Neuron (in vitro differentiated cells): ENCODE data around the gene EXOSC5.
A peak's percentile ranks its signal among the peaks of the same experiment; 100 is the strongest.
"Not testable (repeated sequence)": the region's sequence is repeated elsewhere in the genome, so short reads cannot be mapped to it uniquely, and the experiment has no call there.

ENCODE experiments used
- H2AFZ ChIP-seq: one replicate; pipeline ENCODE4 v1.6.1; 2013; ENCODE audit warnings: low read depth, mild to moderate bottlenecking, inconsistent platforms, low read length, moderate library complexity
- H3K27me3 ChIP-seq: one replicate; pipeline ENCODE4 v1.6.1; 2013; ENCODE audit warnings: low read length; ENCODE audit not compliant: insufficient read depth
- H3K36me3 ChIP-seq: one replicate; pipeline ENCODE4 v1.6.1; 2013; ENCODE audit warnings: low read length; ENCODE audit not compliant: insufficient read depth
- H3K4me1 ChIP-seq: one replicate; pipeline ENCODE4 v1.6.1; 2013; ENCODE audit warnings: low read length; ENCODE audit not compliant: insufficient read depth
- H3K4me3 ChIP-seq: 2 replicates; pipeline ENCODE4 v1.5.1; 2013; ENCODE audit warnings: mild to moderate bottlenecking, low read length, moderate library complexity
- H3K9me3 ChIP-seq: one replicate; pipeline ENCODE4 v1.6.1; 2013; ENCODE audit warnings: low read length

EXOSC5 gene

GRCh38 chr19:41352279-41352608 lies 44.9 kb downstream of the EXOSC5 start:
- H3K9me3 ChIP-seq = no peaks in the 10 kb centered on the region
- H2AFZ ChIP-seq = no peak overlapping the region
- peaks cover 20% of the 10 kb centered on the region for H3K27me3 ChIP-seq
- H3K4me3 ChIP-seq = peak overlapping the region; percentile 53
- H3K36me3 ChIP-seq = peaks cover 4% of the 10 kb centered on the region
- H3K4me1 ChIP-seq = peaks cover 24% of the 10 kb centered on the region

- peaks cover 20% of the 10 kb centered on the region for H3K27me3 ChIP-seq
These were observed 45.6 kb downstream of the EXOSC5 start for GRCh38 chr19:41351339-41352245.

GRCh38 chr19:41350735-41351338 lies 46.3 kb downstream of the EXOSC5 start:
- Histone ChIP-seq H3K27me3 (peaks cover 20% of the 10 kb centered on the region), H2AFZ (peak overlapping the region; percentile 73), H3K4me3 (peak overlapping the region; percentile 53), H3K36me3 (peaks cover 4% of the 10 kb centered on the region), H3K4me1 (peaks cover 24% of the 10 kb centered on the region), H3K9me3 (no peaks in the 10 kb centered on the region)

More at GRCh38 chr19:41351339-41352245, 45.6 kb downstream of the EXOSC5 start:
- H3K4me1 ChIP-seq = peaks cover 24% of the 10 kb centered on the region
- peaks cover 4% of the 10 kb centered on the region for H3K36me3 ChIP-seq
- H3K9me3 ChIP-seq = no peaks in the 10 kb centered on the region
- peak overlapping the region; percentile 73 for H2AFZ ChIP-seq
- peak overlapping the region; percentile 53 for H3K4me3 ChIP-seq

GRCh38 chr19:41346916-41347315 lies 50.2 kb downstream of the EXOSC5 start:
- not testable (repeated sequence) for H3K4me3 ChIP-seq, H3K36me3 ChIP-seq, H3K9me3 ChIP-seq, H3K4me1 ChIP-seq, H2AFZ ChIP-seq
- peaks cover 11% of the 10 kb centered on the region for H3K27me3 ChIP-seq

GRCh38 chr19:41344162-41344561 lies 53.0 kb downstream of the EXOSC5 start:
- Histone ChIP-seq H3K36me3 (peaks cover 4% of the 10 kb centered on the region), H3K9me3 (no peaks in the 10 kb centered on the region), H2AFZ (no peak overlapping the region), H3K4me1 (no peaks in the 10 kb centered on the region), H3K4me3 (no peak overlapping the region), H3K27me3 (no peaks in the 10 kb centered on the region)

GRCh38 chr19:41341669-41342490 lies 55.3 kb downstream of the EXOSC5 start:
- H3K27me3 ChIP-seq = no peaks in the 10 kb centered on the region
- H3K4me1 ChIP-seq = no peaks in the 10 kb centered on the region
- H3K9me3 ChIP-seq = no peaks in the 10 kb centered on the region
- no peak overlapping the region for H2AFZ ChIP-seq
- peaks cover 4% of the 10 kb centered on the region for H3K36me3 ChIP-seq
- no peak overlapping the region for H3K4me3 ChIP-seq

GRCh38 chr19:41339936-41340335 lies 57.2 kb downstream of the EXOSC5 start:
- H2AFZ ChIP-seq = no peak overlapping the region
- no peaks in the 10 kb centered on the region for H3K9me3 ChIP-seq
- H3K36me3 ChIP-seq = peaks cover 4% of the 10 kb centered on the region
- no peaks in the 10 kb centered on the region for H3K4me1 ChIP-seq
- H3K27me3 ChIP-seq = no peaks in the 10 kb centered on the region
- H3K4me3 ChIP-seq = no peak overlapping the region
